Glomerular endothelial cell (primary cell): Measurements from ENCODE around the gene OR2M3. TPM values are rescaled to one million over a fixed set of nuclear protein-coding genes. Genes with fewer than 3 reads are reported as not detected.

Experiments used
- total RNA-seq: library from RNA; depleted of rRNA; stranded (reverse); fragments of >200 nt; gene quantifications from 2 replicates; pipeline ENCODE4 v1.2.3, GENCODE V29; 2015

Gene OR2M3
- total RNA-seq, 1 donor from 2014 or later: not detected

Other genes with a start within 250 kb of the OR2M3 start
- gene OR2L8, start 248.4 kb upstream of the OR2M3 start, total RNA-seq: not detected in 2 replicates
- not detected in 2 replicates for gene OR2AK2, start 232.0 kb upstream of the OR2M3 start, total RNA-seq
- not detected in 2 replicates for gene OR2L5, start 183.6 kb upstream of the OR2M3 start, total RNA-seq
- not detected in 2 replicates for gene OR2L2, start 167.2 kb upstream of the OR2M3 start, total RNA-seq
- gene OR2L3, start 150.4 kb upstream of the OR2M3 start, total RNA-seq: not detected in 2 replicates
- not detected in 2 replicates for gene OR2L13, start 102.1 kb upstream of the OR2M3 start, total RNA-seq
- gene OR2M5, start 52.1 kb upstream of the OR2M3 start, total RNA-seq: not detected in 2 replicates
- not detected in 2 replicates for gene OR2M2, start 22.4 kb upstream of the OR2M3 start, total RNA-seq
- not detected in 2 replicates for gene OR2M4, start 34.2 kb downstream of the OR2M3 start, total RNA-seq
- gene OR2T33, start 80.7 kb downstream of the OR2M3 start, total RNA-seq: not detected in 2 replicates
- not detected in 2 replicates for gene OR2T12, start 106.2 kb downstream of the OR2M3 start, total RNA-seq
- gene OR2M7, start 127.3 kb downstream of the OR2M3 start, total RNA-seq: not detected in 2 replicates
- gene OR14C36, start 151.5 kb downstream of the OR2M3 start, total RNA-seq: not detected in 2 replicates
- not detected in 2 replicates for gene OR2T4, start 164.4 kb downstream of the OR2M3 start, total RNA-seq
- not detected in 2 replicates for gene OR2T6, start 178.5 kb downstream of the OR2M3 start, total RNA-seq
- gene OR2T1, start 205.8 kb downstream of the OR2M3 start, total RNA-seq: not detected in 2 replicates
- gene OR2T2, start 248.4 kb downstream of the OR2M3 start, total RNA-seq: not detected in 2 replicates